Mesenchymal stem cell (in vitro differentiated cells and primary cell): Measurements from ENCODE around the gene NUMA1.

Experiments
- DNase-seq: peaks from one replicate; pipeline ENCODE4 v3.0.0-alpha.2; 2013
- H2AFZ ChIP-seq: one replicate; pipeline ENCODE4 v1.6.1; 2013; ENCODE audit warnings: low read depth, mild to moderate bottlenecking, control low read depth, inconsistent platforms, low read length, moderate library complexity
- H2AK5ac ChIP-seq: 2 replicates; pipeline ENCODE4 v1.6.1; 2013; ENCODE audit warnings: low read length, moderate library complexity, mild to moderate bottlenecking, inconsistent platforms; ENCODE audit not compliant: severe bottlenecking
- H2BK120ac ChIP-seq: one replicate; pipeline ENCODE4 v1.6.1; 2013; ENCODE audit warnings: low read depth, mild to moderate bottlenecking, inconsistent platforms, low read length, moderate library complexity
- H2BK12ac ChIP-seq, 2 experiments: one replicate each; pipeline ENCODE4 v1.6.1; 2013; ENCODE audit warnings: inconsistent platforms in 2 of 2, low read length in 2 of 2, mild to moderate bottlenecking in 2 of 2, moderate library complexity in 2 of 2, control low read depth in 1 of 2
- H2BK15ac ChIP-seq: one replicate; pipeline ENCODE4 v1.6.1; 2013; ENCODE audit warnings: mild to moderate bottlenecking, low read depth, inconsistent platforms; ENCODE audit not compliant: poor library complexity, severe bottlenecking
- H2BK5ac ChIP-seq: 2 replicates; pipeline ENCODE4 v1.6.1; 2013; ENCODE audit warnings: low read depth, mild to moderate bottlenecking, low read length, control low read depth, inconsistent platforms; ENCODE audit not compliant: poor library complexity, severe bottlenecking
- H3K14ac ChIP-seq, 2 experiments: one replicate each; pipeline ENCODE4 v1.6.1; 2013; ENCODE audit warnings: inconsistent platforms in 2 of 2, low read length in 2 of 2, control low read depth in 1 of 2, mild to moderate bottlenecking in 1 of 2, moderate library complexity in 1 of 2
- H3K18ac ChIP-seq, 2 experiments: one replicate each; pipeline ENCODE4 v1.6.1; 2013; ENCODE audit warnings: inconsistent platforms in 2 of 2, low read length in 2 of 2, control low read depth in 1 of 2, low read depth in 1 of 2, mild to moderate bottlenecking in 1 of 2
- H3K23ac ChIP-seq, 2 experiments: one replicate each; pipeline ENCODE4 v1.6.1; 2013; ENCODE audit warnings: inconsistent platforms in 2 of 2, low read length in 2 of 2, mild to moderate bottlenecking in 2 of 2, moderate library complexity in 2 of 2, control low read depth in 1 of 2
- H3K27ac ChIP-seq: 2 replicates; pipeline ENCODE4 v1.5.1; 2013; ENCODE audit warnings: mild to moderate bottlenecking, moderate library complexity, low read length, control low read depth, inconsistent platforms; ENCODE audit not compliant: poor library complexity, severe bottlenecking
- H3K27me3 ChIP-seq, 2 experiments: 2 replicates each; pipeline versions ENCODE4 v1.6.1 to v1.7.0; 2013; ENCODE audit warnings: low read length in 2 of 2, mild to moderate bottlenecking in 2 of 2, moderate library complexity in 2 of 2, control low read depth in 1 of 2, inconsistent platforms in 1 of 2; ENCODE audit not compliant: control insufficient read depth in 1 of 2, insufficient read depth in 1 of 2
- H3K36me3 ChIP-seq, 2 experiments: 2 replicates each; pipeline versions ENCODE4 v1.6.1 to v1.7.0; 2013; ENCODE audit warnings: low read length in 2 of 2, control low read depth in 1 of 2, inconsistent platforms in 1 of 2, low read depth in 1 of 2, mild to moderate bottlenecking in 1 of 2; ENCODE audit not compliant: insufficient read depth in 2 of 2, control insufficient read depth in 1 of 2
- H3K4ac ChIP-seq, 2 experiments: one replicate each; pipeline ENCODE4 v1.6.1; 2013; ENCODE audit warnings: inconsistent platforms in 2 of 2, low read length in 2 of 2, mild to moderate bottlenecking in 2 of 2, moderate library complexity in 2 of 2, control low read depth in 1 of 2, low read depth in 1 of 2
- H3K4me1 ChIP-seq: 2 replicates; pipeline ENCODE4 v1.6.1; 2013; ENCODE audit warnings: low read depth, low read length, control low read depth; ENCODE audit not compliant: control insufficient read depth, insufficient read depth
- H3K4me2 ChIP-seq: 2 replicates; pipeline ENCODE4 v1.6.1; 2013; ENCODE audit warnings: low read length, mild to moderate bottlenecking, inconsistent platforms; ENCODE audit not compliant: poor library complexity, severe bottlenecking
- H3K4me3 ChIP-seq, 2 experiments: 2 replicates each; pipeline versions ENCODE4 v1.5.1 to v1.7.0; 2013; ENCODE audit warnings: low read length in 2 of 2, mild to moderate bottlenecking in 2 of 2, control low read depth in 1 of 2, low read depth in 1 of 2; ENCODE audit not compliant: insufficient read depth in 1 of 2
- H3K79me1 ChIP-seq: replicated peaks from 2 replicates; pipeline ENCODE4 v1.6.1; 2013; ENCODE audit warnings: mild to moderate bottlenecking, control low read depth, low read length, inconsistent platforms; ENCODE audit not compliant: poor library complexity, severe bottlenecking
- H3K9ac ChIP-seq: 2 replicates; pipeline ENCODE4 v1.7.0; 2013; ENCODE audit warnings: mild to moderate bottlenecking, low read length, moderate library complexity
- H3K9me3 ChIP-seq: 2 replicates; pipeline ENCODE4 v1.7.0; 2013; ENCODE audit warnings: mild to moderate bottlenecking, low read length; ENCODE audit not compliant: control insufficient read depth
- H4K8ac ChIP-seq: one replicate; pipeline ENCODE4 v1.6.1; 2013; ENCODE audit warnings: inconsistent platforms, mild to moderate bottlenecking, low read length, moderate library complexity
- H4K91ac ChIP-seq: one replicate; pipeline ENCODE4 v1.6.1; 2013; ENCODE audit warnings: mild to moderate bottlenecking, low read length, inconsistent platforms
- WGBS: methylation state at CpG from one replicate; pipeline ENCODE4 v1.1.7; 2013; ENCODE audit warnings: mixed read lengths; 5-methylcytosine and 5-hydroxymethylcytosine counted together

NUMA1 gene

DNA sequence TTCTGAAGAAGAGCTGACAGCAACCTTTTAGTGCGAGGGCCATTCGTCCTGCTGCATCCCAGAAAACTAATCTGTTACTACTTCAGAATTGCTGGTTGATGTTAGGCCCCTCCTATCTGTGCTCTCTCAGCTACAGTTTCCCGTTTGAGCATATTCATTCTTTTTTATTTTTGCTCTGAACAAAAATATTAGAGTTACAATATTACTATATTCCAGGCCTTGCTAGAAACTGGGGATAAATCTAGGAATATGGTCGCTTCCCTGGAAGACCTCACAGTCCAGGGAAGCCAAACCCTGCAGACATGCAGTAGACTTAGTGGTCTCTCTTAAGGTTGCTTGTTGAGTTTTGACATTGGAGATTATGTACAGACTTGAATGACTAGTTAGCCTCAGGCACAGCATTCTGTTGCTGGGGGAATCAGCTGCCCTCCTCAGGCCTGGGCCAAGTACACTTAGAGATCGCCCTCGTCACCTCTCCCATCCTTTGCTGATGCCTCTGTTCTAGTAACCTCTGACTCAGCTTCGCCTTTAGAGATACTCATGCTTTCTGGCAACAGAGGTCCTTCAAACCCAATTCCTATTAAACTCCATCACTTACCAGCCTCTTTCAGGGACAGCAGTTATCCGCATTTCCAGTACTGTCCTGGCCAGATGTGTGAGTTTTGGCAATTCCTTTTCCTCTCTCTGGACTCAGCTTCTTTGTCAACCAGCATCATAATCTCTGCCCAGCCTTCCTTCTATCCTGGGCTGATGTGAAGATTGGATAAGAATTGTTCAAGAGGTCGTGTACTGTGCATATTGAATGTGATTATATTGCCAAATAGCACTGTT is 32.9 kb upstream of the NUMA1 start:
- H4K91ac ChIP-seq: peak overlapping the region; percentile 78
- WGBS: 74% methylated on average over 7 of the region's 9 CpGs
- H3K4me3 ChIP-seq: peak overlapping the region in 1 of 2 experiments; percentile 81

GRCh38 chr11:72112143-72112977 is 32.0 kb upstream of the NUMA1 start, which contains the start of gene ANAPC15:
ANAPC15 (minus strand) TSS chr11:72112695; CDS start chr11:72111276, 1,419 bp downstream.
- peak within 1 kb of the TSS; percentile 53 for H3K4me2 ChIP-seq
- H3K9me3 ChIP-seq: no peaks in the 10 kb centered on the region
- no peaks in the 10 kb centered on the region for H3K27me3 ChIP-seq
- H3K36me3 ChIP-seq: peaks cover 15 to 27% of the 10 kb centered on the region in 2 experiments
- peak within 1 kb of the TSS; percentile 100 for H3K27ac ChIP-seq
- peak within 1 kb of the TSS in 1 of 2 experiments; percentile 41 for H3K14ac ChIP-seq
- H2BK5ac ChIP-seq: peak within 1 kb of the TSS; percentile 100
- H2AK5ac ChIP-seq: peak within 1 kb of the TSS; percentile 95
- no peak within 1 kb of the TSS for H3K23ac ChIP-seq
- under 1% methylated on average over 49 of the region's 49 CpGs for WGBS
- H4K8ac ChIP-seq: peak within 1 kb of the TSS; percentile 99
- H2BK15ac ChIP-seq: peak within 1 kb of the TSS; percentile 95
- H4K91ac ChIP-seq: peak within 1 kb of the TSS; percentile 88
- H2BK12ac ChIP-seq: peak within 1 kb of the TSS in 1 of 2 experiments; percentile 47
- peak within 1 kb of the TSS; percentile 67 for H2BK120ac ChIP-seq
- H3K9ac ChIP-seq: peak within 1 kb of the TSS; percentile 95
- peak within 1 kb of the TSS; percentile 62 to 81 for H3K4me3 ChIP-seq
- peak within 1 kb of the TSS; percentile 83 to 93 for H3K4ac ChIP-seq
- peak; percentile 100 for DNase-seq
- peak within 1 kb of the TSS; percentile 71 to 89 for H3K18ac ChIP-seq
- no peaks in the 10 kb centered on the region for H3K79me1 ChIP-seq
- H3K4me1 ChIP-seq: peaks cover 2% of the 10 kb centered on the region
- no peak within 1 kb of the TSS for H2AFZ ChIP-seq

More for the DNA sequence above, 32.9 kb upstream of the NUMA1 start:
- H3K9me3 ChIP-seq: no peaks in the 10 kb centered on the region
- no peak overlapping the region for H2AFZ ChIP-seq
- peak overlapping the region; percentile 3 for H2BK5ac ChIP-seq
- no peaks in the 10 kb centered on the region for H3K27me3 ChIP-seq
- no peak for DNase-seq
- H3K4me2 ChIP-seq: peak overlapping the region; percentile 53
- H2BK12ac ChIP-seq: peak overlapping the region in 1 of 2 experiments; percentile 47
- H3K36me3 ChIP-seq: peaks cover 18 to 22% of the 10 kb centered on the region in 2 experiments
- H3K27ac ChIP-seq: peak overlapping the region; percentile 73
- peak overlapping the region; percentile 54 to 93 for H3K4ac ChIP-seq
- H3K79me1 ChIP-seq: no peaks in the 10 kb centered on the region
- H3K23ac ChIP-seq: no peak overlapping the region
- no peak overlapping the region for H3K14ac ChIP-seq
- peak overlapping the region; percentile 77 for H2BK15ac ChIP-seq
- H3K4me1 ChIP-seq: peaks cover 2% of the 10 kb centered on the region
- peak overlapping the region; percentile 95 for H2AK5ac ChIP-seq
- no peak overlapping the region for H2BK120ac ChIP-seq
- peak overlapping the region in 1 of 2 experiments; percentile 83 for H3K18ac ChIP-seq
- peak overlapping the region; percentile 95 for H3K9ac ChIP-seq
- peak overlapping the region; percentile 99 for H4K8ac ChIP-seq

- peak overlapping the region; percentile 92 for H4K8ac ChIP-seq
- H2BK120ac ChIP-seq: peak overlapping the region; percentile 4
- H2AFZ ChIP-seq: peak overlapping the region; percentile 36
- H3K9ac ChIP-seq: peak overlapping the region; percentile 95
- H3K14ac ChIP-seq: no peak overlapping the region
- H2BK12ac ChIP-seq: peak overlapping the region in 1 of 2 experiments; percentile 29
- WGBS: 10% methylated on average over 10 of the region's 10 CpGs
- H3K36me3 ChIP-seq: peaks cover 8 to 27% of the 10 kb centered on the region in 2 experiments
- no peak overlapping the region for H3K23ac ChIP-seq
- H3K18ac ChIP-seq: peak overlapping the region; percentile 16 to 69
- H3K4me1 ChIP-seq: peaks cover 2% of the 10 kb centered on the region
- no peak overlapping the region for H2BK15ac ChIP-seq
- peak overlapping the region in 1 of 2 experiments; percentile 47 for H3K4ac ChIP-seq
- no peaks in the 10 kb centered on the region for H3K27me3 ChIP-seq
- H3K9me3 ChIP-seq: no peaks in the 10 kb centered on the region
- H3K79me1 ChIP-seq: no peaks in the 10 kb centered on the region
- H4K91ac ChIP-seq: no peak overlapping the region
- H3K27ac ChIP-seq: peak overlapping the region; percentile 74
- DNase-seq: no peak
- H3K4me2 ChIP-seq: peak overlapping the region; percentile 44
- H2AK5ac ChIP-seq: peak overlapping the region; percentile 59
- H3K4me3 ChIP-seq: peak overlapping the region; percentile 47 to 81
- H2BK5ac ChIP-seq: no peak overlapping the region
Observed at GRCh38 chr11:72111300-72112142, 31.2 kb upstream of the NUMA1 start.
